Stimulated activated CD4-positive, alpha-beta T cell treated with anti-CD3 and anti-CD28 coated beads, Interleukin-4, amount 100 ng/mL, for 4 hours (primary cell): Measurements from ENCODE around the gene MICAL2.

Experiments
- DNase-seq, 2 experiments: peaks; one replicate each; pipeline ENCODE4 v3.0.0-alpha.2; 2020

Gene MICAL2

DNA sequence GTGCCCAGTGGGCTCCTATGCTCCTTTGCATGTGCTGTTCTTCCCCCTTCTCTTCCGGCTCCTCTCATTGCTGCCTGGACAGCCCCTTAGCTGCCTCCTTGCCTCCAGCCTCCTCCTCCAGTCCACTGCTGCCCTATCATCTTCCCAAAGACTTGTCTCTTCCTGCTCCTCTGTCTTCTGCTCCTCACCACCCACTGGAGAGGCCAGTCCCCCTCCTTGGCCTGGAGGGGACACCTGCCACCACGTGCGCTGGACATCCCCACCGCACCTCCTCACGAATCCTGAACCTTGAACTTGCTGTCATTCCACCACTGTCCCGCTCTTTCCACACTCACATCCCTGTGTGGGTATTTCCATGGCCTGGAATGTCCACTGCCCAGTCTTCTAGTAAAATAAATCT lies 49.8 kb downstream of the MICAL2 start:
- DNase-seq: no peak

DNA sequence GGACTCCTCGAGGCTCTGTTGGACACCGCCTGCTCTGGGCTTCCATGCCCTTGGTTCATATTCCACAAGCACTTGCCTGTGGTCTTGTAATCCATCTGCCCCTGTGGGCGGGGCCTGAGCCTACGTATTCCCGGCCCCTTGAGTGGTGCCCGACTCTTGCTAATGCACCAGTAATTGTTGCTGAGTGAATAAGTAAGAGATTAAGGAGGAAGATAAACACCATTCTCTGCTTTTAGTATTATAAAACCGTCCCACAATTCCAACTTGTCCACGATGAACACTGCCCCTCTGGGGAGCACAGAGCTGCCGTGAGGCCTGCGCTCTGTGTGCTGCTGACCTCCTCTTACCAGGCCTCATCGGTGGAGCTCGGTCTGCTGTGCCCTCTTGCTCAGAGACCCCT lies 50.3 kb downstream of the MICAL2 start:
- DNase-seq: no peak

DNA sequence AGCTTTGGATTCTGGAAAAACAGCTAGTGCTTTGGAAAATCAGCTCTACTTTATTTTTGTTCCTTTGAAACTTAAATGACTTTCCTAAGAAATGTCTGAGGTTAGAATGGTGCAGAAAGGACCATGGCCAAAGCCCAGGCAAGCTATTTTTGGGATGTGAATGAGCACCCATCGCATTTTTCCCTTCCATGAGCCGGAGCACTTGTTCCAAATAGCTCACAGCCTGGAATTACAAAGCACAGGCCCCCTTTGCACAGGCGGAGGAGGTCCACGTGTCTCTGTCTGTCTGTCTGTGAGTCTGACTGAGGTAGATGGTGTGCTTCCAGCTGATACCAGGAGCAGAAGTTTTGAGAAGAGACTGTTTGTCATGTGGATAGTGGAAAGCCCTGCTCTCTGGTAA lies 50.7 kb downstream of the MICAL2 start:
- DNase-seq: no peak

DNA sequence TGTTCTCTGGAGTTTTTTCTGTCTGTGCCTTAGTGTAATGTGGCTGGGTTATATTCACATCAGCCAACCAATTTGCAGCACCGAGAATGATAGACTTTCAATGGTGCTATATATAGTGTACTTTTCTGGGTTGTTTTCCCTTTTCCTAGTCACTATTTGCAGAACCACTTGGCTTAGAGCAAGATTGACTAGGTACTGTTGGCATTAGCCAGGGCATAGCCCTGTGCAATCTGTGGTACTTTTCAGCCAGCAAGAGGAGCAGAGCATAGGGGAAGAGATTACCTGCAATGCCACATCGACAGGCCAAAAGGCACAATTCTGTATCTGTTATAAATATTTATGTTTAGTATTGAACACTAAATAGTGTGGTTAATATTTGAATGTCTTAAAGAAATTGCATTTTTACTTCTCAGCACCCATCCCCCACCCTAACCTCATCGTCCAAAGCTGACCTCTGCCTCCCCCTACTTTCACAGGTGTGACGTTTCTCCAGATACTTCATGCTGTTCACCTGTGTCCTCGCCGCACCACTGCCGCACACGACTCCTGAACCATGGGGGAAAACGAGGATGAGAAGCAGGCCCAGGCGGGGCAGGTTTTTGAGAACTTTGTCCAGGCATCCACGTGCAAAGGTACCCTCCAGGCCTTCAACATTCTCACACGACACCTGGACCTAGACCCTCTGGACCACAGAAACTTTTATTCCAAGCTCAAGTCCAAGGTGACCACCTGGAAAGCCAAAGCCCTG lies 51.4 kb downstream of the MICAL2 start:
- DNase-seq: no peak

DNA sequence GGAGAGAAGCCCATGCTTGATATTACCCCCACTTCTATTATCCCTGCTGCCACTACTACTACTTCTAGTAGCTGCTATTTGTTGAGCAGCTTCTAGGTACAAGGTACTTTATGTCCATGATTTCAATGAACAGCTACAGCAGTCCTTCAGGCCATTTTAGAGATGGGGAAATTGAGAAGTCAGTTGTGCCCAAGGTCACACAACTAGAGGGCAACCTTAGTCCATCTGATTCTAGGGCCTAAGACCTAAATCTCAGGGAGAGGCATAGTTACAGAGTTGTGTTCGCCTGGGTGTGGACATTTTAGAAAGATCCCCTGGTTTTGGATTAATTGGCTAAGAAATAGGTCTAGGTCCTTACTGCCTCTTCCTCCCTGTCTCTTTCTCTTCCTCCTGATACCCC lies 52.3 kb downstream of the MICAL2 start:
- no peak for DNase-seq

DNA sequence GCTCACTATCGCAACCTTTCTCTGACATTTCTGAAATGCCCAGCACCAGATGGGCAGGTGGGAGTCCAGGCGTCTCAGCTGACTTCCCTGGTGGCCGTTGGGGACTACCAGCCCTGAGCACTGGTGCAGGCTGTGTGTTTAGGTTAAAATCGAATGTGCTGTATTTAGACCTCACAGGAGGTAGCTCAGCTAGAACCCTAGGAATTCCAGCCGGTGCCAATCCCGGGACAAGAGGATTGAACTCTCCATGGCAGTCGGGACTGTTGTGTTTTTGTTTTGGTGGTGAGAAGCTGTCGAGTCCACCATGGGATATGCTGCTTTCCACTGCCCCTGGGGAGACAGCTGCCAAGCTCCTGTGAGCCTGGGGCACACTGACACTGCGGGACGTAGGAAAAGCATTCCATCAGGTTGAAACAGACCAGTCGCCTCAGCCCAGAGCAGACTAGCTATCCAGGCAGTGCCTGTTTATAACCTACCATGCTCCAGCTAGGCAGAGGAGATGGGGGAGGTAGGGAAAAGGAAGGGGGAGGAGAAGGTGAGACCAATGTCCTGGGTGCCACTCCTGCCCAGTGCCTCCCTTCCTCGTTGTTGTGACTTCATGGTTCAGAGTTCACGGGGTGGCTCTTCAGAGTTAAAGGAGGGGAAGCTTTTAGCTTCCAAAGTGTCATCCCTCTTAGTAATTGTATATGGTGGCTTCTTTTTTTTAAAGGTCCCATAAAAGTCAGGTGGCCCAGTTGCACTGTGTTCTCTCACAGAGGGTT lies 53.0 kb downstream of the MICAL2 start:
- no peak for DNase-seq

DNA sequence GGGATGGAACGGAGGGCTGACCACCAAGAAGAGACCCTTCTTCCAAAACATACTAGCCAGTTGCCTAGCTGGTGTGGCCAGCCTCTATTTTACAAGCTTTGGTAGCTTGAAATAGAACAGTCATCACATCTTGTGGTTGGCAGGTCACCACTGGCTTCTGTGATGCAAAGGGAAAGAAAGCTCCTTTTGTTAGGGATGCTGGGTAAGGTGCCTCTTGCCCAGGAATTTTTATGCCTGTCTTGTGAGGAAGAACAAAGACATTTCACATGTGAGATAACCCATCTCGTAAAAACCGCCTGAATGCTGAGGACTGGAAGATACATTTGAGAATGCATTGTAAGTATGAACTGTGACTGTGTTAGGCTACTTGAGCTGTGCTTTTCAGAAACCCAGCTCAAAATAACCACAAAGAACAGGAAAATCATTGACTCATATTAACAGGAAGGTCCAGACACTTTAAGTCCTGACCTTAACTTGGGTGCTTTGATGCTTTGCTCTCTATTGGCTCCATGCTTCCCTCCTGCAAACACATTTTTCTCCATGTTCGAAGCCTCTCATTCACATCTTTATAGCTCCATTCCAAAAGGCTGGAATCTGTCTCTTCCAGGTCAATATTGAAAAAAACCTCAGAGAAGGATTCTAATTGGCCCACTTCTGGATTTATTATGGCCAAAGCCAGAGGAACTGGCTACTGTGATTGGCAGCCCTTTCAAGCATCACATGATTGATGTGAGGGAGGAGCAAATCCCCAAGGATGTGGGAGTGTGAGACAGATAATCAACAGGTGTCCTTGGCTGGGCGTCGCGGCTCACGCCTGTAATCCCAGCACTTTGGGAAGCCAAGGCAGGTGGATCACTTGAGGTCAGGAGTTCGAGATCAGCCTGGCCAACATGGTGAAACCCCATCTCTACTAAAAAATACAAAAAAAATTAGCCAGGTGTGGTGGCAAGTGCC lies 53.9 kb downstream of the MICAL2 start:
- DNase-seq: no peak

DNA sequence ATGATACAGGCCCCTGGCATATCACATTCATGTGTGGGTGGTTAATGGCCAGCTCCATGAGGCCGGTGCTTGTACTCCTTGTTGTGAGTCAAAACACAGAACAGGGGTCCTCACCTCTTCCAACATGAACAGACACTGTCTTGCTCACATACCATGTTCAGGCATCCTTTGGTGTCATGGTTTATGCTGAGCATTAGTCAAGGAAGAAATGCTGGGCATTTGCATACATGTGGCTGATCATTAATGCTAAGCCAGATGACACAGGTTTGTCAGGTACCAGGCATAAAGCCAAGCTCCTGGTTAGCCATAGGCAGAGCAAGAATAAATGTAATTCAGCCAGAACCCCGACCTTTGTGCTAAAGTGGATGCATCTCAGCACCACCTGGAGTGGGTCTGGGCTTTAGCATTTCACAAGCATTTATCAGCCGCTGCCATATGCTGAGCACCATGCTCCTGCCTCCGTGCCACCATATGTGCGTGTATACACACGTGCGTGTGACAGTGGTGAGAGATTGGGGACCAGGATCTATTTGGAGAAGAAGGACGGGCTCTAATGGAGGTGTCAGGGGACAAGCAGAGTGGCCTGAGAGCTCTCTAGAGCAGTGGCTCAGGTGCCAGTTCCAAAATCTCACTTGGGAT lies 55.0 kb downstream of the MICAL2 start:
- no peak for DNase-seq

DNA sequence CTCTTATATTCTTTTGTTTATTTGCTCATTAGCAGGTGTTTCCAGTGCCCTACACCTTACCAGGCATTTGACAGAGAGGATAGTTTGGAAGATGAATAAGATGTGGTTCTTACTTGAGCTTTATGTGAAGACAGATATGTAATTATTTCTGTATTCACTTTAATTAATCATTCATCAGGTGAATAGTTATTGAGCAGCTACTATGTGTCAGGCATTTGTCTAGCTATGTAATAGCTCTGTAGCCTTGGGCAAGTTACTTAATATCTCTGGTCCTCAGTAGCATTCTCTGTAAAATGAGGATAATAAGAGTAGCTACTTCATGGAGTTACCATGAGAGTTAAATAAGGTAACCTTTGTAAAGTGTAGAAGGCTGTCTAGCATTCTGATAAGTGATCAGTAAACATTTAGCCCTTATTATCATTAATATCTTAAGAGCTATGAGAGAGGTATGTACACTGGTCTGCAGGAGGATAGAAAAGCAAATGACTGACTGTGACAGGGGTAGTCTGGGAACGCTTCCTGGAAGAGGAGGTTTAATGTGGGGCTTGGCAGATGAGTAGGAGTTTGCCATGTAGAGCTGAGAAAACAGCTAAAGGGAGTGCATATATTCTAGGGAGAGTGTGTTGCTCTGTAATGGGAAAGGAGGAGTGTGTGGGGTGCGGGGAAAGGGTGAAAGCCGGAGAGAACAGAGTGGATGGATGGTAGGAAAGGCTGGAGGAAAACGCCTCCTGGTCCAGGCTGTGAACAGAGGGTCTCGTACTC lies 56.1 kb downstream of the MICAL2 start:
- DNase-seq: no peak

DNA sequence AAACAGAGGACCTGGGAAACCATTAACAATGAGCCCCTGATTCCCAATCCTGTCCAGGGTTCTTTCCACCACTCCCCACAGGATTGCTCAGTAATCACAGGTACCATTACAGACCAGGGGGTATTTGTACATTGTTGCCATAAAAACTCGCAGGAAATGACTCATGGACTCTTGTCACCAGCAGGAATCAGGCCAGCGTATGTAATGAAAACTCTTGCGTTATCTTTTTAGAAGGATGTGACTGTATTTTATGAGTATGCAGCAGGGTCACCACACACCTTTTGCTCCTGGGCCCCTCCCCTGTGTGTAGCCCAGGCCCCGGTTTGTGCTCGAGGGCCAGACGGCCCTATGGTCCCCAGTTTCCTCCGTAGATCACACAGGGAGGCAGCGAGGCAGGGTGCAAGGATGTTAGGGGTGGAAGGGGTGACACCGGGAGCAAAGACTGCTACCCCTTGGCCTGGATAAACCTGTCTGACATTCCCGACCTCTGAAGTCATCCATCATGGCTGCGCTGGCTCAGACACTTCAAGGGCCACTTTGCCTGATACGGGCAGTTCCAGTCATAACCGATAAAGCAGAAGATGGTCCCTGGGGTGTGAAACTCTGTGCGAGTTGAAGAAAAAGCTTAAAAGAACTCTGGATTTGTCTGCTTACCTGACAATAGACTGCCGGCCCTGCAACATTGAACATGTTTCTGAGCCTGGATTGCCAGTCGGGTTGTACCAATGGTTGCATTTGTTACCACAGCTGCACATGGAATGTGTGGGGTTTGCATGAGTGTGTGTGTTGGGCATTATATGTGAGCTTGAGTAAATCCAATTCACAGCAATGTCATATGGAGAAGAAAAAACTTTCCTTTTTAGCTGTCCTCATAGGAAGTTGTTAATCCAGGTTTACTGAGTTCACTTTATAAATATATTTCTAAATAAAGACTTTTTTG lies 56.9 kb downstream of the MICAL2 start:
- DNase-seq: no peak

DNA sequence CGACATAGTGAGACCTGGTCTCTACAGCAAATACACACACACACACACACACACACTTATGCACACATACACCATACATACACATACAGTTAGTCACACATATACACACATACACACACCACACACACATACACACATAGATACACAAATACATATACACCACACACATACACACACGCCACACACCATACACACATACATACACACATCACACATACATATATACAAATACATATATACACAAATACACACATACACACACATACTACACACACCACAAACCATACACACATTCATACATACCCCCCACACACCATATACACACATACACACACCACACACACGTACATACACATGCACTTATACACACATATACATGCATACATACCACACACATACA lies 57.7 kb downstream of the MICAL2 start:
- DNase-seq: no peak

DNA sequence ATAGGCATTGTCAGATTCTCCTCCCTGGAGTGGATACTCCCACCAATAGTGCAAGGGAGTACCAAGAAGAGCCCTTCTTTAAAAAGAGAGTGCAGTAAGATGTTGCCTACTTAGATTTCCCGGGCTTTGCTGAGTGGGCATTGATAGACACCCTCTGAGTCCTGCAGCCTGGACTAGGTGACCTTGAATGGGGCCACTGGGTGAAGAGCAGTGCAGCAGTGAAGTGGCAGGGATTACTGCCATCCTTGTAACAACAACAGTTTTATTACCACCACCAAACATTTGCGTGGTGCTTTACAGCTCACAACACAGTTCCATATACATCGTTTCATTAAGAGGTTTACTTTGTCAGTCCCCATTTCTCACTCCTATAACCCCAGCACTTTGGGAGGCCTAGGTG lies 59.4 kb downstream of the MICAL2 start:
- no peak for DNase-seq

DNA sequence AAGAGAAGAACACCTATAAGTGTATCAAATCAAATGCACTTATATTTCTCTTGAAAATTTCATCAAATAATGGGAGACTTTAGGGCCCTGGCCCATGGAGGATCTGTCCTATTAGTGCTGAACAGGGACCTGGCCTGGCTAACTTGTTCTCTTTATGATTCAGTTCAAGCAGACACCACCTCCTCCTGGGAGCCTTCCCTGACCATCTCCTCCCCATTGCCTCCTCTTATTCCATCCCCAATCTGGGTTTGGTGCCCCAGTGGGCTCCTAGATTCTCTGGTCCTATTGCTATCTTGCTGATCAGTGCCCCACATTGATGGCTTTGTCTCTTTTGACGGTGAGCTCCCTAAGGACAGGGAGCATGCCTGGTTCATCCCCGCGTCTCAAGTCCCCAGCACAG lies 60.1 kb downstream of the MICAL2 start:
- no peak for DNase-seq

DNA sequence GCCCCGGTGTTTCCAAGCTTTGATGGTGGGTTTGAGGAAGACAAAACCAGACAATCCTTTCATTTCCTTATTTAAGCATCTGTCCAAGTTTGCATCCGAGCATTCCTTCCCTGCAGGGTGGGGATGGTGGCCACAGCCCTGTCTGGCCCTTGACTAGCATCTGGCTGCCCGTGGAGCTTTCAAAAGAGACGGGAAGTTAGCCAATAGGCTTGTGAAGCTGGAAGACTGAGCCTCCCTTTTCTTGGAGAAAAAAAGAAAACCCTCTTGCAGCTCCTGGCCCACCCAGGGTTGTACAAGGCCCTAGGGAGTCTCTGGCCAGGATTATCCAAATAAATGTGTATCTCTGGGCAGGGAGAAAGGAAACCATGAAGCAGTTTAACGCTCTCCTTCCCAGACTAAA lies 60.6 kb downstream of the MICAL2 start:
- DNase-seq: no peak

DNA sequence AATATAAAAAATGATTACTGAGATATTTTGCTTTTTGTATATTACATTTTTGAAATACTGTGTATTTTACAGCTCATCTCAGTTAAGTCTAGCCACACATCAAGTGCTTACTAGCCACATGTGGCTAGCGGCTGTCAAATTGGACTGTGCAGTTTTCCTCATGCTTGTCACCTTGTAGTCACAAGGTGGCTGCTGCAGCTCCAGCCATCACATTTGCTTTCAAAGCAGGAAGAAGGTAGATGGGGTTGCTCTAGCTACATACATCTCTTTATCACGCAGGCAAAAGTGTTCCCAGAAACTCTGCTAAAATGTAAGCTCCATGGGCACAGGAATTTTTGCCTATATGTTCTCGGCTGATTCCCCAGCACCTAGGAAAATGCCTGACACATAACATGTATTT lies 61.5 kb downstream of the MICAL2 start:
- no peak for DNase-seq

DNA sequence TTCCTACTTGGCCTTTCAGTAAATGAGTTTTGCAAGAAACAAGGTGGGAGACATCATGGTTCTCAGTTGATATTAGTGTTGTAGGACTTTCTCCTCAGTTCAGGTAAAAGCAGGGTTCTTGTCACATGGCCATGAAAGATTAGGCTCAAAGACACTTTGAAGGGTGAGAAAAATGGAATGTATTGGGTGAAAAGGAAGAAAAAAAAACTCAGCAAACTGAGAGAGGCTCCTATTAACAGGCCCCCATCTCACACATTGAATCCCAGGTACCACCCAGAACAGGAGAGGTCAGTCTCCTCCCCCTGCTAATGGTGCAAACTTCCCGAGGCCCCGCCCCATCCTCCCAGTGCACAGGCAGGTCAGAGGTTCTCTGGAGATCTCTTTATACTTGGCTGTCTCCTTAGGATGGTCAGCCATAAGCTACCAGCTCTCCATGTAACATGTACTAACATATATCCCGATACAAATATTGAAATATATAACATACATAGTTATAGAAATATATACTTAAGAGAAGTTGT lies 62.2 kb downstream of the MICAL2 start:
- DNase-seq: no peak

DNA sequence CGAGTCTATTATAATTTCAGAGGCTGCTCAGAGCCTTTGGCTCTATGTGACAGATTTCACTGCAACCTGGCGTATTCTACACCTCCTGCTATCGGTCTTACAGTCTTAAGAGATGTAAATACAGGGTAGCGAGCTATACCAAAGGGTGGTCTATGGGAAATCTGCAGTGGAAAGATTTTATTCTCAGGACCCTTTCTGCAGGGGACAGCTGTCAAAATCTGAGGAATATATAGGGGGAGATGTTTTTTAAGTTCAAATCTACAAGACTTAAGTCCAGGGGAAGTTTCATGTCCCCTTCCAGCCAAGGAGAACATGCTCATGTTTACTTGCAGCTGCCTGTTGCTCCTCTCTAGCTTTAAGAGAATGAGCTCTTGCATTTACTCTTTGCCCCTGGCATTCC lies 62.7 kb downstream of the MICAL2 start:
- no peak for DNase-seq

DNA sequence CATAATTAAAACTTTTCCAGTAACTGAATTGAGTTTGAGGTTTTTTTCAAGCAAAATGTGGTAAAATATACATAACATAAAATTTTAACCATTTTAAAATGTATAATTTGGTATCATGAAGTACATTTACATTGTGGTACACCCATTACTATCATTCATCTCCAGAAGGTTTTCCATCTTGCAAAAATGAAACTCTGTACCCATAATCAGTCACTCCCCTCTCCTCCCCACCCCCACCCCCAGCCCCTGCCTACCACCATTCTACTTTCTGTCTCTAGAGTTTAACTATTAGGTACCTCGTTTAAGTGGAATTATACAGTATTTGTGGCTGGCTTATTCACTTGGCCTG lies 63.7 kb downstream of the MICAL2 start:
- DNase-seq: no peak

DNA sequence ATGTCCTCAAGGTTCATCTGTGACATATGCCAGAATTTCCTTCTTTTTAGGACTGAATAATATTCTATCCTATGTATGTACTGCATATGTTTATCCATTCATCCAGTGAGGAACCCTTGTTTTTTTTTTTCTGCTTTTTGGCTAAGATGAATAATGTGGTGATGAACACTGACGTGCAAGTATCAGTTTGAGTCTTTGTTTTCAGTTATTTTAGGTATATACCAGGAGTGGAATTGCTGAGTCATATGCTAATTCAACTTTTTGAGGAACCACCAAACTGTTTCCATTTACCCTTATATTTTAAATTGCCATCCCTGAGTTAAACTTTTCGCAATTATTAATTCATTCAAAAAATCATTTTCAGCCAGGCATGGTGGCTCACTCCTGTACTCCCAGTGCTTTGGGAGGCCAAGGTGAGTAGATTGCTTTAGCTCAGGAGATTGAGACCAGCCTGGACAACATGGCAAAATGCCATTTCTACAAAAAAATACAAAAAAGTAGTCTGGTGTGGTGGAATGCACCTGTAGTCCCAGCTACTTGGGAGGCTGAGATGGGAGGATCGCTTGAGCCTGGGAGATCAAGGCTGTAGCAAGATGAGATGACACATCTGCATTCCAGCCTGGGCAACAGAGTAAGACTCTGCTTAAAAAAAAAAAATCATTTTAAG lies 64.2 kb downstream of the MICAL2 start:
- DNase-seq: no peak

DNA sequence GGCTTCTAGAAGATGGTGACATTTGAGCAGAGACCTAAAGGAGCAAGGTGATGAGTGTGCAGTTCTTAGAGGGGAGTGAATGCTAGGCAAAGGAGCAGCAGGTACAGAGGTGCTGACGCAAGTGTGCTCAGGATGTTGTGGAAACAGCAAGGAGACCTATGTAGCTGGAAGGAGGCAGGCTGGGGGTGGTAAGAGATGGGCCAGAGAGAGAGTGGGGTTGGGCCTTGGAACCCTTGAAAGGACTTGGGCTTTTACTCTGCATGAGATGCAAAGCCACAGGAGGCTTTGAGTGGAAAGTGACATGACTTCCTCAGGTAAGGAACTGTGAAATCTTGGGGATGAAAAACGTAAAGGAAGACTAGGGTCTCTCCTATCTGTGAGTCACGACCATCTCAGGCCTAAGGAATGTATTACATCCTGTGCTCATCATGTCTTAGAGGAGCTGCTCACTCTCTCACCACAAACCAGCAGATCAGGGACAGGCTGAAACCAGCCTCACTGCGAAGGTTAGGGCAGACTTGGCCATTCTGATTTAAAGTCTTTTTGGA lies 65.4 kb downstream of the MICAL2 start:
- DNase-seq: no peak
